NCI-H2107 treated with DMSO at 0.1 percent for 48 hours (cell line): ENCODE measurements around the gene GPC5.
"Not testable (repeated sequence)": the region's sequence is repeated elsewhere in the genome, so short reads cannot be mapped to it uniquely, and the experiment has no call there.

Source experiments
- DNase-seq: peaks from one replicate; lab custom pipeline; 2025; ENCODE audit not compliant: unreplicated experiment; lab: John Stamatoyannopoulos, UW

GPC5 gene

DNA sequence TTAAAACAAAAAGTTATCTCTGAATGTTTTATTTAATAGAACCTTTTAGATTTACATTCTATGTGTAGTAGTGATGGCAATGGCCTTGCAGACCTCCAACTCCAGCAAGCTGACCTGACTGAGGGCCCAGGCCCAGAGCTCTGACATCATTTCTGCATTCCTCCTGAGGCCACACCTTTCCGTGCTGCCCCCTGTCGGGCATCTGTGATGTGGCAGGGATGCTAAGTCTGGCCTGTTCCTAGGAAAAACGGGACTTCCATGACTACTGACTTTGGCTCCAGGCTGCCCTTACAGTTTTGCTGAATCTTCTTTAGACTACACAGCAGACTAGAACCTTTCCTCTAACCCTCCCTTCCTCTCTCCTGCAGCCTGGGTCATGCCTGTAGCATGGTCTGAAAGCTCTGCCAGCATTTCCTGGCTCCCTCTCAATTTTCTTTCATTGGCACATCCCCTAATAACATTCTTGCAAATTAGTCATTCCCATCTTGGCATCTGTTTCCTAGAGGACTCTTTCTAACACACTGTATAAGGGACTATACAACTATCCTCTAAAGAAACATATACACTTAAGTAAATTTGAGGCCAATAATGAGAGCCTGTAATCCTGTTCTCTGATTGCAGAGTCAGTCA is 249.1 kb downstream of the GPC5 start:
- DNase-seq: no peak

- DNase-seq: no peak
Observed at GRCh38 chr13:91648012-91648411, 249.6 kb downstream of the GPC5 start.

GRCh38 chr13:91649456-91649855 is 251.0 kb downstream of the GPC5 start:
- DNase-seq: no peak

DNA sequence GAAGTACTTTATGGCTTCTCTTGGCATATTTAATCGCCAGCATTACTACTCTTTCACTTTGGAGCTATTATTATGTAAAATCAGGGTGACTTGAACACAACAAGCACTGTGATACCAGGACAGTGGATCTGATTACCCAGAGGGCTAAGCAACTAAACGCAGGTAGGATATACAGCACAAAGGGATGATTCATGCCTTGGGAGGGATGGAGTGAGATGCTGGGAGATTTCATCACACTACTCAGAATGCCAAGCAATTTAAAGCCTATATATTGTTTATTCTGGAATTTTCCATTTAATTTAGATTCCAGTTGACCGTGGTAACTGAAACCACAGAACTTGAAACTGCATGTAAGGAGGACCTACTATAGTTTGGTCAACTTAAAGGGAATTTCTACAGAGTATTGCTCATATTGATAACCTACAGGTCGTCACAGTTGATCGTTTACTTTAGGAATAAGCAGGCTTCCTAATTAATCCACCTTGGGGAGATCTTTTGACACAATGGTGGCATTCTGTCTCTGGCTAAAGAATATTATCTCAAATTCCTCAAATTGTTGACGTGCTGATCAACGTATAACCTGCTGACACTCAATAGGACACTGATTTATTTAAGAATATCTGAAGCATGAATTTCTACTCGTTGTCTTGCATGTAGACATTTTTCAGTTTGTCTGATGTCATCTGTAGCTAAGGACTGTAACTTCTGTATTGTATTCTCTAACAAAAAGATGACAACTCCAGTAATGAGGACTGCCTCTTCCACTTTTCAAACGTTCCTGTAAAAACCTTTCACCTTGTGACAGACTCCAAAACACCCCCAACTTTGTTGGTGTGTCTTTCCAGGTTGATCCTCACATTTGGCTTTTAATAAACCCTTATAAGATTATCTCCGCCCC is 254.2 kb downstream of the GPC5 start:
- DNase-seq: no peak

DNA sequence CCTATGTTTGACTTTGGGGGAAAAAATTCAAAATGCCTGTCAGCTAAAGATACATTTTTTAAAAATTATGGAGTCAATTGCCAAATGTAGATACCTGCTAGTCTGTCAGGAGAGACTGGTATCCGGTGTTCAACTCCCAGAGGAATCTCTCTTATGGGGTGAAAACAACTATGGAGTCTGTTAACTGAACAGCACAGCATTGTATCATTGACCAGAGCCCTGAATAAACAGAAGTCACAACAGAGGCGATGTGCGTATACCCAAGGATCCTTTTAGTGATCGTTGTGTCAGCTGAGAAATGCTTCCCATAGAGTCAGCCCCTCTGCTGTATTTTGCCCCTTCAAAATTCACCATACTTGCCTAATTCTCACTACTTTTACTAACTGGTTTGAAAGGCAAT is 257.3 kb downstream of the GPC5 start:
- DNase-seq: no peak

GRCh38 chr13:91657283-91657682 is 258.9 kb downstream of the GPC5 start:
- no peak for DNase-seq

- no peak for DNase-seq
Observed at GRCh38 chr13:91659256-91660075, 261.0 kb downstream of the GPC5 start.

DNA sequence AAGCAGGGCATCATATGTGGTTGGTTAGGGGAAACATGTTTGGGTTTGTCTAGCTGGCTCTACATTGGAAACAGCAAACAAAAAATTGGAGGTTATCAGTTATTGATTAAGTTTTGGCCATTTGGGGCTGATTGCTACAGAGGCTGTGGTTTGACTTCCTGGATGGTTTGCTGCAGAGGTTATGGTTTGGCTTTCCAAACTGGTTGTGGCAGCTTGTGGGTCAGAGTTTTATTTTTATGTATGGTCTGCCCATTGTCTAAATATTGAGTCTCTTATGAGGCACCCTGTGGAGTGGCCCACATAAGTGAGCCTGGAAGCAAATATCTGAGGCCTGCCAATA is 261.6 kb downstream of the GPC5 start:
- DNase-seq: no peak

DNA sequence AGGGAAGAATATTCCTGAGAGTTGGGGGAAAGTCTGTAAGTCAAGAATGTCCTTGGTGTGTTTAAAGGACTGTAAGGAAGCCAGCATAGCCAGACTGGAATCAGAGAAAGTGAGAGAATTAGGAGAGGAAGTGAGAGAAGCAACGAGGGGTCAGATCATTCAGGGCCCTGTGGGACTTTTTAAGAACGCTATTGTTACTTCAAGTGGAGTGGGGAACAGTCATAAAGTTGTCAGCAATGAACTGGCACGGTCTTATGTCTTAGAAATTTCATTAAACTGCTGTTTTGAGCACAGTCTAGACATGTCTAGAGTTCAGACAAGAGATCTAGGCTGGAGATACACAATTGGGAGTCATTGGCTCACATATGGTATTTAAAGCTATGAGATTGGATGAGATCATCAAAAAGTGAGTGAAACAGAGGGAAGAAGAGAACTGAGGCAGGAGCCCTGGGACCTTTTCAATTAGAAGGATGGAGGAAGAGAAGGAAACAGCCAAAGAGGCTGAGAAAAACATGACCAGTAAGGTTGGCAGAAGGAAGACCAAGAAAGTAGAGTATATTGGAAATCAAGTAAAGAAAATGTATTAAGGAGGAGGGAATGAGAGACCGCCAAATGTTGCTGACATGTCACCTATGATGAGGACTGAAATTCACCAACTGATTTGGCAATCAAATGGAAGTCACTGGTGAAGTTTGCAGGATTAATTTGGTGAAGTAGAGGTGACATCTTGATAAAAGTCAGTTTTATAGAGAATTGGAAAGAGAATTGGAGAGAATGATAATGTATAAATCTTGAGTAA is 263.5 kb downstream of the GPC5 start:
- DNase-seq: no peak

- no peak for DNase-seq
Observed at GRCh38 chr13:91664039-91664438, 265.6 kb downstream of the GPC5 start.

GRCh38 chr13:91667486-91667885 is 269.1 kb downstream of the GPC5 start:
- no peak for DNase-seq

DNA sequence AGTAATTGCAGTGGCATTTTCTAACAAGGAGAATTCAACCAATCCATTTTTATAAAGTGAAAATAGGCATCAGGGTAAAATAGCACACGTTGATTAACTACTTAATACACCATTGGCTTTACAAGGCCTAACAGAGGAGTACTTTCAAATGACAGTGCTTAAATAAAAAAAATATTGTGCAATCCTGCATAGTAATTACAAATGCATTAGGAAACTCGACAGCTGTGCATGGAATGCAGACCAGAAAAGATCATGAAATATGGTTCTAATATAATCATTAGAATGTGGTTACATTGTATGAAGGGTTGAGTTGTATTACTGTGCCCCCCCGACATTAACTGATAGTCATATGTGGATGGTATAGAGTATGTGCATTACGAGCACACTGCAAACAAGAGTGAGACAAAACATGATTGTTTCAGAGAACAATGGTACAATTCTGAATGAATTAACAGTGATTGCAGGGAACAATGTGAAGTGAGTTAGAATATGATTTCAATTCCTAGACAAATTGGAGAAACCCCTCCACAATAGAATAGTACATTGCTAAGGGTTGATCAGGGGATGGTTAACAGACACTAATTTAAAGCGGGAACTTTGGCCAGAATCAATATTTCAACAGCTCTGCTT is 270.6 kb downstream of the GPC5 start:
- DNase-seq: no peak

DNA sequence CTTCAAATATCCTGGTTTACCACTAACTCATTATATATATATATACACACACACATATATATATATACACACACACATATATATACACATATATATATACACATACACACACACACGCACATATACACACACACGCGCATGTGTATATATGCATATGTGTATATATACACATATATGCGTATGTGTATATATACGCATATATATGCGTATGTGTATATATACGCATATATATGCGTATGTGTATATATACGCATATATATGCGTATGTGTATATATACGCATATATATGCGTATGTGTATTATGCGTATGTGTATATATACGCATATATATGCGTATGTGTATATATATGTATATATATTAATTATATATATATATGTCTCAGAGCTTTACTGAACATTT is 275.9 kb downstream of the GPC5 start:
- DNase-seq: not testable (repeated sequence)

- no peak for DNase-seq
Observed at GRCh38 chr13:91684746-91685145, 286.3 kb downstream of the GPC5 start.

DNA sequence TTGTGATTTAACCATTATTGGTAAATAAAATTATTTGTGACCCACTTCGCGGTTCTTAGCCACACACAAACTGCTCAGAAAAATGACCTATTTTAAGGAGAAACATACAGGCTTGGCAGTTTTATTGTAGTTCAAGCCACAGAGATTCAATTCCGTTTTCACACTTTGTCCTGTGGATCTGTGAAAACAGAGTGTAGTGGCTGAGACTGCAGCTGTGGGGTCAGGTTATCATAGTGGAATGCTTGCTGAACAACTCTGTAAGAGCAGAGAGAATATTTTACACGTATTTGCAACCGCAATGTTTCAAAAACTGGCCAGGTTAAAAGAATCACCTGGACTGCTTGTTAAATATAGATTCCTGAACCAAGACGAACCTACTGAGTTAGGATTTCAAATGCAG is 292.5 kb downstream of the GPC5 start:
- DNase-seq: no peak

DNA sequence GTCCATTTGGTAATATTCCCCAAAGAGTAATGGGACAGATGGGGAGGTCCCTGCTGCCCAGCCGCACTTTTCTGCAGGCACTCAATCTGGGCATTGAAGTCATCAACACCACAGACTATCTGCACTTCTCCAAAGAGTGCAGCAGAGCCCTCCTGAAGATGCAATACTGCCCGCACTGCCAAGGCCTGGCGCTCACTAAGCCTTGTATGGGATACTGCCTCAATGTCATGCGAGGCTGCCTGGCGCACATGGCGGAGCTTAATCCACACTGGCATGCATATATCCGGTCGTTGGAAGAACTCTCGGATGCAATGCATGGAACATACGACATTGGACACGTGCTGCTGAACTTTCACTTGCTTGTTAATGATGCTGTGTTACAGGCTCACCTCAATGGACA is 295.0 kb downstream of the GPC5 start:
- DNase-seq: no peak

DNA sequence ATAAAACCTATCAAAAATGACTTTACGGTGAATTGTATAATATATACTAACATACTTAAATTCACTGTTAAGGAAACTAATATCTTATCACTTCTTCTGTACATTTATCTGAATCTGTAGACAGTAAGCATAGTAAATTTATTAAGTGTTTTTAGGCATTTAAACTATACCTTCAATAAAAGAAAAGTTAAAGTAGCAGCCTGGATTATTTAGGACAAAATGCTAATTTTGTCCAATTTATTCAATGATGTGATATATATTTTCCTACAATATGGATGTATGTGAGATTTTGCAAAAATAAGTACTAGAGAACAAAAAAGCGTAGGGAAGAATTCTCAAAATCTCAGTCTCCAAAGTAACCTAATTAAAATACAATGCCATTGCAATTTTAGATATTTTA is 299.9 kb downstream of the GPC5 start:
- DNase-seq: no peak

DNA sequence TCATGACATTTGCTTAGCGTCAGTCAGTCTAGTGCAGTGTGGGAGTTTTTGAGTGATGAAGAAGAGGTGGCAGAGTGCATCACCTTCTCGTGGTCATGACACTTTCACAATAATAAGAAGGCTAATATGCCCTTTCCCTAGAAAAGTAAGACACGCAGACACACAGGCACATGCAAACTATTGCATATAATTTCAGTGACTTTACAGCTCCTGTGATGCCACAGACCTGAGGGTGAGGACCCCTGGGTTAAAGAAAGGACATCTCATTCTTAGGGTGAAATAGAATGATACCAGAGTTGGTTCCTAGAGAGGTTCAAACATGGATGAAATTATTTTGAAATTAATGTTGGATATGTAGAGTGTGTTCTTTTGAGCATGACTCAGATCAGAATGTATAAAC is 300.3 kb downstream of the GPC5 start:
- DNase-seq: no peak

DNA sequence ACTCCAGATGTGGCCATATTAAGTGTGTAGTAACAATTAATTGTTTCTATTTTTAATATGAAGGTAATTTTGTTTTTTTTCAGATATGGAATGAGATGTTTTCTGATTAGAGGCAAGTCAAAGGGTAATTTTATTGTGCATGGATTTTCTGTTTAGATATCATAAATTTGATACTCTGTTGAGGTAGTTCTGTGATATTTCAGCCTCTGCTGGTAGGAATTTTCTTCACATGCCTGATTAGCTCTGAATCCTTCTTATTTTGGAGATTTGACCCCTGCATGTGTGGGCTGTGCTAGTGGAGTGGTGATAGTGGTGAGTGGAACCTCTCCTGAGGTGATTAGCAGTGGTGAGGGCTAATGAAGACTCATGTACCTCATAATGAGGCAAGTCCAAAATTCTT is 301.4 kb downstream of the GPC5 start:
- no peak for DNase-seq

DNA sequence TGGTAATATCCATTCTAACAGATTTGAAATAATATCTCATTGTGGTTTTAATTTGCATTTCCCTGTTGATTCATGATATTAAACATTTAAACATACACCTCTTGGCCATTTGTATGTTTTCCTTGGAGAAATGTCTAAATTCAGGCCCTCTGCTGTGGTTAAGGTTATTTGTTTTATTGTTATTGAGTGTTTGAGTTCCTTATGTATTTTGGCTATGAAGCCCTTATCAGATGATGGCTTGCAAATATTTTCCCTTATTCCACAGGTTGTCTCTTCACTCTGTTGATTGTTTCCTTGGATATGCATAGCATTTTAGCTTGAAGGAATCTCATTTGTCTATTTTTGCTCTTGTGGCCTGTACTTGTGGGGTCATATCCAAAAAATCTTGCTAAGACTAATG is 303.6 kb downstream of the GPC5 start:
- DNase-seq: no peak

DNA sequence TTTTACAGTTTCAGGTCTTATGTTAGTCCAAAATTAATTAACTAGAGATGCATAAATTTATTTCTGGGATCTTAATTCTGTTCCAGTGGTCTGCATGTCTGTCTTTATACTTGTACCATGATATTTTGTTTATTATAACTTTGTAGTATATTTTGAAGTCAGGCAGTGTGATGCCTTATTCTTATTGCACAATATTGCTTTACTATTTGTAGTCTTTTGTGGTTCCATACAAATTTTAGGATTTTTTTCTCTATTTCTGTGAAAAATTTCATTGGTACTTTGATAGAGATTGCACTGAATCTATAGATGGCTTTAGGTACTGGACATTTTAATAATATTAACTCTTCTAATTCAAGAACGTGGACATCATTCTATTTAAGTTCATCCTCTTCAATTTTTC is 304.0 kb downstream of the GPC5 start:
- no peak for DNase-seq
